Measurements from ENCODE around the gene FGA.
A peak's percentile ranks its signal among the peaks of the same experiment; 100 is the strongest.

FGA gene

GRCh38 chr4:154590329-154591006 is at the start of gene FGA:
Gene FGA, minus strand, starts transcription at chr4:154590742. Its CDS starts 55 bp downstream, at chr4:154590687.
- no peaks in the 10 kb centered on the region for H3K27me3 ChIP-seq (ENCODE audit: control insufficient read depth, insufficient read depth, low read length)
- H3K9me3 ChIP-seq (ENCODE audit: control insufficient read depth, insufficient read depth, low read length), result no peaks in the 10 kb centered on the region
- no peaks in the 10 kb centered on the region for H3K4me1 ChIP-seq (ENCODE audit: control insufficient read depth, insufficient read depth, low read length)
- DNase-seq (ENCODE audit: low read depth, low spot score), result no peak
- H3K27ac ChIP-seq (ENCODE audit: low read length), result no peak within 1 kb of the TSS
- no peak within 1 kb of the TSS for H3K4me3 ChIP-seq (ENCODE audit: low read length)
- no CpG with 5 or more reads among the region's 3 CpGs for WGBS (ENCODE audit: insufficient coverage, insufficient read length)
- no peaks in the 10 kb centered on the region for H3K36me3 ChIP-seq (ENCODE audit: control insufficient read depth, insufficient read depth, low read length)

GRCh38 chr4:154634058-154634457 is 43.5 kb upstream of the FGA start:
- Histone ChIP-seq H3K27me3 (ENCODE audit: control insufficient read depth, insufficient read depth, low read length) (0 out of 2 replicates have a peak, but pooled peaks cover 1% of the 10 kb centered on the region), H3K4me1 (ENCODE audit: control insufficient read depth, insufficient read depth, low read length) (no peaks in the 10 kb centered on the region), H3K4me3 (ENCODE audit: low read length) (no peak overlapping the region), H3K36me3 (ENCODE audit: control insufficient read depth, insufficient read depth, low read length) (no peaks in the 10 kb centered on the region), H3K27ac (ENCODE audit: low read length) (no peak overlapping the region), H3K9me3 (ENCODE audit: control insufficient read depth, insufficient read depth, low read length) (no peaks in the 10 kb centered on the region)
- no CpG with 5 or more reads among the region's 3 CpGs for WGBS (ENCODE audit: insufficient coverage, insufficient read length)
- no peak for DNase-seq (ENCODE audit: low read depth, low spot score)

- H3K27me3 ChIP-seq (ENCODE audit: control insufficient read depth, insufficient read depth, low read length), result peaks cover 9% of the 10 kb centered on the region; the same call in 1 of the 2 replicates
- DNase-seq (ENCODE audit: low read depth, low spot score), result no peak
- WGBS (ENCODE audit: insufficient coverage, insufficient read length), result no CpG with 5 or more reads among the region's 2 CpGs
- H3K27ac ChIP-seq (ENCODE audit: low read length), result no peak overlapping the region
- 0 out of 2 replicates have a peak, but pooled peaks cover 3% of the 10 kb centered on the region for H3K4me1 ChIP-seq (ENCODE audit: control insufficient read depth, insufficient read depth, low read length)
- H3K36me3 ChIP-seq (ENCODE audit: control insufficient read depth, insufficient read depth, low read length), result no peaks in the 10 kb centered on the region
- H3K4me3 ChIP-seq (ENCODE audit: low read length), result no peak overlapping the region
- no peaks in the 10 kb centered on the region for H3K9me3 ChIP-seq (ENCODE audit: control insufficient read depth, insufficient read depth, low read length)
Observed at GRCh38 chr4:154631828-154632227, 41.3 kb upstream of the FGA start.

GRCh38 chr4:154630324-154630723 is 39.8 kb upstream of the FGA start:
- H3K4me3 ChIP-seq (ENCODE audit: low read length), result no peak overlapping the region
- peaks cover 9% of the 10 kb centered on the region; the same call in 1 of the 2 replicates for H3K27me3 ChIP-seq (ENCODE audit: control insufficient read depth, insufficient read depth, low read length)
- 0 out of 2 replicates have a peak, but pooled peaks cover 3% of the 10 kb centered on the region for H3K4me1 ChIP-seq (ENCODE audit: control insufficient read depth, insufficient read depth, low read length)
- H3K27ac ChIP-seq (ENCODE audit: low read length), result no peak overlapping the region
- H3K36me3 ChIP-seq (ENCODE audit: control insufficient read depth, insufficient read depth, low read length), result no peaks in the 10 kb centered on the region
- H3K9me3 ChIP-seq (ENCODE audit: control insufficient read depth, insufficient read depth, low read length), result no peaks in the 10 kb centered on the region
- DNase-seq (ENCODE audit: low read depth, low spot score), result no peak

- peak; percentile 33 for DNase-seq (ENCODE audit: low read depth, low spot score)
Observed at GRCh38 chr4:154626793-154627484, 36.4 kb upstream of the FGA start.

GRCh38 chr4:154625971-154626370 is 35.4 kb upstream of the FGA start:
- Histone ChIP-seq H3K36me3 (ENCODE audit: control insufficient read depth, insufficient read depth, low read length) (no peaks in the 10 kb centered on the region), H3K9me3 (ENCODE audit: control insufficient read depth, insufficient read depth, low read length) (no peaks in the 10 kb centered on the region), H3K4me3 (ENCODE audit: low read length) (no peak overlapping the region), H3K27me3 (ENCODE audit: control insufficient read depth, insufficient read depth, low read length) (peaks cover 8% of the 10 kb centered on the region; the same call in 1 of the 2 replicates), H3K27ac (ENCODE audit: low read length) (no peak overlapping the region), H3K4me1 (ENCODE audit: control insufficient read depth, insufficient read depth, low read length) (0 out of 2 replicates have a peak, but pooled peaks cover 3% of the 10 kb centered on the region)
- no peak for DNase-seq (ENCODE audit: low read depth, low spot score)
- no CpG with 5 or more reads among the region's 3 CpGs for WGBS (ENCODE audit: insufficient coverage, insufficient read length)

More at GRCh38 chr4:154626793-154627484, 36.4 kb upstream of the FGA start:
- WGBS (ENCODE audit: insufficient coverage, insufficient read length), result no CpG with 5 or more reads among the region's 48 CpGs
- H3K9me3 ChIP-seq (ENCODE audit: control insufficient read depth, insufficient read depth, low read length), result no peaks in the 10 kb centered on the region
- H3K4me3 ChIP-seq (ENCODE audit: low read length), result peak overlapping the region; percentile 54; the same call in 1 of the 2 replicates
- 0 out of 2 replicates have a peak, but pooled peaks cover 3% of the 10 kb centered on the region for H3K4me1 ChIP-seq (ENCODE audit: control insufficient read depth, insufficient read depth, low read length)
- H3K27me3 ChIP-seq (ENCODE audit: control insufficient read depth, insufficient read depth, low read length), result peaks cover 8% of the 10 kb centered on the region; the same call in 1 of the 2 replicates
- no peaks in the 10 kb centered on the region for H3K36me3 ChIP-seq (ENCODE audit: control insufficient read depth, insufficient read depth, low read length)
- no peak overlapping the region for H3K27ac ChIP-seq (ENCODE audit: low read length)

DNA sequence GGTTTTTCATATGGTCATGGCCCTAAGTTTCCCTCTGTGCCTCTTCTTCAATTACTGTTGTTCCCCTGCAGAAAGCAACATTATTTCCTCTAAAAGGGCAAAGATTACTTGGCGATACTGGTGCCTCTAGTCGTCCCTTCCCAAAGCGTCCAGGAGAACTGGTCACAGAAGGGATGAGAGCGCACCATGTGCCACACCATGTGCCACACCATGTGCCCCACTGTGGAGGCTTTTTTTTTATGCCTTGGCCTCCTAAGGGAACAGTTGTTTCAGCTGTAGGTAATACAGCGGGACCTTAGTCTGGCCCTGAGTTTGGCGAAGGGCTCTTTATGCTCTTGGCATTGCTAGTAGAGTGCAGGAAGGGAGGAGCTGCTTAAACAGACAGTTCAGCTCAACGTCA is 33.5 kb upstream of the FGA start:
- DNase-seq (ENCODE audit: low read depth, low spot score), result no peak
- no peaks in the 10 kb centered on the region for H3K9me3 ChIP-seq (ENCODE audit: control insufficient read depth, insufficient read depth, low read length)
- H3K4me1 ChIP-seq (ENCODE audit: control insufficient read depth, insufficient read depth, low read length), result 0 out of 2 replicates have a peak, but pooled peaks cover 3% of the 10 kb centered on the region
- H3K4me3 ChIP-seq (ENCODE audit: low read length), result no peak overlapping the region
- no peaks in the 10 kb centered on the region for H3K36me3 ChIP-seq (ENCODE audit: control insufficient read depth, insufficient read depth, low read length)
- peaks cover 8% of the 10 kb centered on the region; the same call in 1 of the 2 replicates for H3K27me3 ChIP-seq (ENCODE audit: control insufficient read depth, insufficient read depth, low read length)
- WGBS (ENCODE audit: insufficient coverage, insufficient read length), result no CpG with 5 or more reads among the region's 7 CpGs
- H3K27ac ChIP-seq (ENCODE audit: low read length), result no peak overlapping the region

GRCh38 chr4:154623436-154623835 is 32.9 kb upstream of the FGA start:
- Histone ChIP-seq H3K27ac (ENCODE audit: low read length) (no peak overlapping the region), H3K4me1 (ENCODE audit: control insufficient read depth, insufficient read depth, low read length) (0 out of 2 replicates have a peak, but pooled peaks cover 3% of the 10 kb centered on the region), H3K4me3 (ENCODE audit: low read length) (no peak overlapping the region), H3K9me3 (ENCODE audit: control insufficient read depth, insufficient read depth, low read length) (no peaks in the 10 kb centered on the region), H3K27me3 (ENCODE audit: control insufficient read depth, insufficient read depth, low read length) (peaks cover 8% of the 10 kb centered on the region; the same call in 1 of the 2 replicates), H3K36me3 (ENCODE audit: control insufficient read depth, insufficient read depth, low read length) (no peaks in the 10 kb centered on the region)
- no CpG with 5 or more reads among the region's 3 CpGs for WGBS (ENCODE audit: insufficient coverage, insufficient read length)
- DNase-seq (ENCODE audit: low read depth, low spot score), result no peak

- H3K4me1 ChIP-seq (ENCODE audit: control insufficient read depth, insufficient read depth, low read length), result 0 out of 2 replicates have a peak, but pooled peaks cover 3% of the 10 kb centered on the region
- no peak overlapping the region for H3K27ac ChIP-seq (ENCODE audit: low read length)
- no peak overlapping the region for H3K4me3 ChIP-seq (ENCODE audit: low read length)
- no peaks in the 10 kb centered on the region for H3K9me3 ChIP-seq (ENCODE audit: control insufficient read depth, insufficient read depth, low read length)
- no peak for DNase-seq (ENCODE audit: low read depth, low spot score)
- peaks cover 6% of the 10 kb centered on the region; the same call in 1 of the 2 replicates for H3K27me3 ChIP-seq (ENCODE audit: control insufficient read depth, insufficient read depth, low read length)
- no peaks in the 10 kb centered on the region for H3K36me3 ChIP-seq (ENCODE audit: control insufficient read depth, insufficient read depth, low read length)
Observed at GRCh38 chr4:154622598-154622997, 32.1 kb upstream of the FGA start.

DNA sequence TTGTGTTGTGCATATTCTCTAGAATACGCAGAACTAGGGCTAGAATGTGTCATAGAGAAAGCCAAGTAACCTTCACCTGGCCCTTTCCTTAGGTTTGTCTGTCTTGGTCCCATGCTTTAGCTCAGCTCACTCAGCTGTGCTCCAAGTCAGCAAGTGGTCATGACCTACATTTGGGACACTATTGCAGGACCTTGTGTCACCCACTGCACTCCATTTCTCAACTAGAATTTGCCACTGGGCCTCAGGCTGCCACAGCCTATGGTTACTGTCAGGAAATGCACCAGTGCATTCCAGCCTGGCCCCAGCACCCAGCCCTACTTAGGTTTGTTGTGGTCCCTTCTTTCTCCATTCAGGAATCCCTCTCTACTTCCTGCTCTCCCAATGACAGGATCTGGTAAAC is 29.6 kb upstream of the FGA start:
- Histone ChIP-seq H3K36me3 (ENCODE audit: control insufficient read depth, insufficient read depth, low read length) (no peaks in the 10 kb centered on the region), H3K9me3 (ENCODE audit: control insufficient read depth, insufficient read depth, low read length) (no peaks in the 10 kb centered on the region), H3K27me3 (ENCODE audit: control insufficient read depth, insufficient read depth, low read length) (no peaks in the 10 kb centered on the region), H3K27ac (ENCODE audit: low read length) (no peak overlapping the region), H3K4me1 (ENCODE audit: control insufficient read depth, insufficient read depth, low read length) (no peaks in the 10 kb centered on the region), H3K4me3 (ENCODE audit: low read length) (no peak overlapping the region)
- no peak for DNase-seq (ENCODE audit: low read depth, low spot score)
- no CpG with 5 or more reads among the region's 1 CpG for WGBS (ENCODE audit: insufficient coverage, insufficient read length)

Measured in iPS DF 6.9 (cell line).